Gastrocnemius medialis (tissue), 4 donors: ENCODE results near the gene C1QTNF3.
A peak's percentile ranks its signal among the peaks of the same experiment; 100 is the strongest.

Experiments used
- CTCF ChIP-seq, 5 experiments: fragments of 450-650 bp in 3 of 5; fragments of 200-600 bp in 2 of 5; sonication (generic) in 2 of 5; IDR thresholded peaks in 4 of 5; conservative IDR thresholded peaks in 1 of 5; 1 replicate in 4 of 5; 2 replicates in 1 of 5; pipeline ENCODE4 v1.5.1; 2016 to 2019; ENCODE audit warnings: antibody characterized with exemption in 5 of 5, mild to moderate bottlenecking in 3 of 5, moderate library complexity in 3 of 5
- POLR2A ChIP-seq, 2 donors: fragments of 450-650 bp; IDR thresholded peaks; one replicate each; pipeline ENCODE4 v1.6.1; 2017; ENCODE audit warnings: antibody characterized with exemption in 2 of 2, mild to moderate bottlenecking in 2 of 2, moderate library complexity in 2 of 2

DNA sequence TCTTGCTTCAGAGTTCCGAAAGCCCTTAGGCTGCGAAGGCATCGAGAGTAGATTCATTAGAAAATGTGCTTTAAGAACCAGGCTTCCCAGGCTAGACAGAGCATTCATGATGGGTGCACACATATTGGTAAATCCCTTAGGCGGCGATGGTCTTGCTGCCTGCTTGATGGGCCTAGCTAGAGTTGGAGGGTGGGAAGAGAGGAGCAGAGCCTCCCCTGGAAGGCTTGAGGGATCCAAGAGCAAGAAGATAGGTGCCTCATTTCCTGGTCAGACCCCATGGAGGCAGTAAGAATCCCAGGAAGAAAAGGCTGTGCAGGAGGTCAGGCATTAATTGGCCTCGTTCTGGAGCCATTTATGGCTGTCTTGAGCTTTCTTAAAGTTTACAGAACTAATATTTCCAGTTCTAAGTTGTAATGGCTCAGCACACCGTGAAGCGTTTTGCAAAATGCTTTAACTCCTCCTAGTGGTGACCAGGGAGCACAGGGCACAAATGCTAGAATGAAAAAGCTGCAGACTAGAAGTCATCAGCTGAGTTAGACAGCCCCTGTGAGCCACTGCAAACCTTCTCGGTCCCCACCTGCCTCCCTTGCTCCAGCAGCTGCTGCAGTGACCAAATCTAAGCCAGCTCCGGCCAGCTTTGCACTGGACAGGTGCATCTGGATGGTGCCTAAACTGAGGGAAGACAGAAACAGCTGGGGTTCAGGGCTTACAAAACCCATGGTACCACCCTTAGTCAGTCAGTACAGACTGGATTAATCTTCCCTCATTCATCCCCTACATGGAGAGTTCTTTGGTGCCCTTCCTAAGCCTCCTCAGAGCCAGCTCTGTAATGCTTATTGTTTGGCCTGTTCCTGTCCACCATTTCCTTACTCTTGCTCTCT lies 73.2 kb downstream of the C1QTNF3 start:
- TF ChIP-seq POLR2A (IDR thresholded peaks at IDR 0.05) (no peak), CTCF (IDR thresholded peaks at IDR 0.05 in 4 of 5, conservative IDR thresholded peaks at IDR 0.05 in 1 of 5) (peak in 2 of 5 experiments; percentile 42 to 48)
